Epithelial cell of prostate (primary cell): Measurements from ENCODE around the gene TNPO2.
A peak's percentile ranks its signal among the peaks of the same experiment; 100 is the strongest.

Experiments used
- DNase-seq: peaks from one replicate; pipeline ENCODE4 v3.0.0-alpha.2; 2011; ENCODE audit warnings: low read depth, low spot score
- H3K27ac ChIP-seq: fragments of 450-650 bp; 2 replicates; pipeline ENCODE4 v1.5.1; 2017; ENCODE audit warnings: mild to moderate bottlenecking

The TNPO2 gene

GRCh38 chr19:12723641-12724426 lies at the start of gene TNPO2:
TNPO2 (minus strand) TSS chr19:12723932; CDS start chr19:12720977, 2,955 bp downstream.
- no peak for DNase-seq
- peak within 1 kb of the TSS; percentile 93 for H3K27ac ChIP-seq

GRCh38 chr19:12772323-12772722 lies 48.6 kb upstream of the TNPO2 start:
- no peak for DNase-seq
- H3K27ac ChIP-seq, result no peak overlapping the region

DNA sequence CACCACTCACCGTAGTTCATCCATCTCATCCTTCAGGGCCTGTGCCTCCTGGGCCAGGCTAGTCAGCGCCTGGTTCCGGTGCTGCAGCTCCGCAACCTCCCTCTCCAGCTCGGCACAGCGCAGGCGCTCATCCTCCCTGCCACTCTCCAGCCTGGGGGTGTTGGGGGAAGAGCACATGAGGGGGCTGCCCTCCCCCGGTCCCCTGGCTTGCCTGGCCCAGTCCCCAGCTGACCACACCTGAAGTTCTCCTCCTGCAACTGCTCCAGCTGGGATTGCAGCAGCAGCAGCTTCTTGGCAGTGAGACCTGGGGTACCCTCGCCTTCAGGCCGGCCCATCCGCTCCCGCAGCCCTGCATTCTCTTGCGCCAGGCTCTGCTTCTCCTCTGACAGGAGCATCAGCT lies 47.2 kb upstream of the TNPO2 start:
- H3K27ac ChIP-seq, result no peak overlapping the region
- no peak for DNase-seq

GRCh38 chr19:12769689-12770088 lies 46.0 kb upstream of the TNPO2 start:
- H3K27ac ChIP-seq, result no peak overlapping the region
- no peak for DNase-seq

DNA sequence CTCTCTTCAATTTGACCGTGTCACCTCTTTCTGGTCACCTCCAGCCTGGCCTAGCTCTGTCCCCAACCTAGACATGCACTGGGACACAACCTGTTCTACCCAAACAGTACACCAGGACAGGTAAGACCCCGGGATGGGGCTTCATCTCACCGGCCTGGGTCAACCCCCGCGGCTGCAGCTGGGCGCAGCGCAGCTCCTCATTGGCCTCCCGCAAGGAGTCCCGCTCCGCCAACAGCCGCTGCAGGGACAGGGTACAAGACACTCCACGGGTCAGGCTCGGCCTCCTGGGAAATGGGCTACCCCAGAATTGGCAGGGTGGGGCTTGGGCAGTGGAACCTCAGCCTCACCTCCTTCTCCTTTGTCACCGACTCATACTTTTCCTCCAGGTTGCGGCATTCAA lies 43.9 kb upstream of the TNPO2 start:
- H3K27ac ChIP-seq, result no peak overlapping the region
- DNase-seq, result no peak

DNA sequence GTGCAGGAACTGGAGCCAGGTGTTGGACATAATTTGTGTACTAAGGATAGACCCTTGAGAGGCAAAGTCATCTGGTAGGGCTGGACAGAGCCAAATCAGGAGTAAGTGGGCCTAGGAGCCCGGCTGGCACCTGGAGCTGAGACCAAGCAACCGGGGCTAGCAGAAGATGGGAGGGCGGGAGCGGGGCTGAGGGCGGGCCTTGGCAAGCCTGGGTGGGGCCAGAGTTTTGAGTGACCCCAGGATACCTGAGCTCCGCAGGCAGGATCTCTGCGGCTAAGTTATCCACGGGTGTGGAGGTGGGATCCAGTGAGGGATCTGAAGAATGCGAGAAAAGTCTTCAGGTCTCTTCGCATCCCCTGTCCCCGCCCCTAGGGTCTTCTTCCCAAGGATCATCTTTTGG lies 43.4 kb upstream of the TNPO2 start:
- DNase-seq, result no peak
- H3K27ac ChIP-seq, result no peak overlapping the region

- DNase-seq, result no peak
- H3K27ac ChIP-seq, result no peak overlapping the region
These were observed 42.4 kb upstream of the TNPO2 start for GRCh38 chr19:12766051-12766521.

DNA sequence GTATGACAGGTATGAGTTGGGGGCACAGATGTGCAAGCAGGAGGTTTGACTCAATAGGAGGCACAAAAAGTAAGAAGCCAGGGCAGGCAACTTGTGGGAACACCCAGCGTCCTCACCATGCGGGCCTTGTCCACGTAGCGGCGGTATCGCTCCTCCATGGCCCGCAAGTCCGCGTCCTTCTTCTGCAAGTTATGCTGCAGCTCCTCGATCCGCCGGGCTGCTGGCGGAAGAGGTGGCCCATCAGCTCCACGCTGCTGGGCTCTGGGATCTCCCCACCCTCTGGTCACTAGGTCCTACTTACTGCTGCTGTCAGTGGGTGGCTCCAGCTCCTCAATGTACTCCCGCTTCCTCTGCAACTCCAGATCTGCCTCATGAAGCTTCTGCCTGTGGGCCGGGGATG lies 41.0 kb upstream of the TNPO2 start:
- no peak for DNase-seq

GRCh38 chr19:12763100-12763499 lies 39.4 kb upstream of the TNPO2 start:
- no peak overlapping the region for H3K27ac ChIP-seq
- no peak for DNase-seq

More for the DNA sequence above, 41.0 kb upstream of the TNPO2 start:
- H3K27ac ChIP-seq, result no peak overlapping the region

- no peak overlapping the region for H3K27ac ChIP-seq
- no peak for DNase-seq
These were observed 36.0 kb upstream of the TNPO2 start for GRCh38 chr19:12759686-12760085.

- H3K27ac ChIP-seq, result no peak overlapping the region
- no peak for DNase-seq
These were observed 34.0 kb upstream of the TNPO2 start for GRCh38 chr19:12757544-12758274.

GRCh38 chr19:12756150-12756883 lies 32.6 kb upstream of the TNPO2 start:
- H3K27ac ChIP-seq, result no peak overlapping the region
- DNase-seq, result no peak

DNA sequence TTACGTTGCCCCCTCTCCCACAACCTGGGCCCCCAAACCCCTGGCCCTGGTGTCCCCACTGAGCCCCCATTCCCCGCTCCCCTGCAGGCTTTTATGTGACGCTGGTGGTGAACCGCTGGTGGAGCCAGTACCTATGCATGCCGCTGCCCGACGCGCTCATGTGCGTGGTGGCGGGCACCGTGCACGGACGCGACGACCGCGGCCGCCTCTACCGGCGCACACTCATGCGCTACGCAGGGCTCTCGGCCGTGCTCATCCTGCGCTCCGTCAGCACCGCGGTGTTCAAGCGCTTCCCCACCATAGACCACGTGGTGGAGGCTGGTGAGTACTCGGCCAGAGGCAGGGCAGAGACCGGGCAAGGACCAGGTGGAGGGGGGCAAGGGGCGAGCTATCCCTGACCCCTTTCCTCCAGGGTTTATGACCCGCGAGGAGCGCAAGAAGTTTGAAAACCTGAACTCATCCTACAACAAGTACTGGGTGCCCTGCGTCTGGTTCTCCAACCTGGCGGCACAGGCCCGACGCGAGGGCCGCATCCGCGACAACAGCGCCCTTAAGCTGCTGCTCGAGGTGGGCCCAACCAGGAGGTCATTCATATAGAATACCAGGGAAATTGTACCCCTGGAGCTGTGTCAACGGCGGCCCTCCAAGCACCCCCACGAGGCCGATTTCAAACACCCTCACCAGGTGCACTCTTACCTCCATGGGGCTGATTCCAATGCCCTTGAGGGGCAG lies 30.9 kb upstream of the TNPO2 start:
- no peak overlapping the region for H3K27ac ChIP-seq
- no peak for DNase-seq

DNA sequence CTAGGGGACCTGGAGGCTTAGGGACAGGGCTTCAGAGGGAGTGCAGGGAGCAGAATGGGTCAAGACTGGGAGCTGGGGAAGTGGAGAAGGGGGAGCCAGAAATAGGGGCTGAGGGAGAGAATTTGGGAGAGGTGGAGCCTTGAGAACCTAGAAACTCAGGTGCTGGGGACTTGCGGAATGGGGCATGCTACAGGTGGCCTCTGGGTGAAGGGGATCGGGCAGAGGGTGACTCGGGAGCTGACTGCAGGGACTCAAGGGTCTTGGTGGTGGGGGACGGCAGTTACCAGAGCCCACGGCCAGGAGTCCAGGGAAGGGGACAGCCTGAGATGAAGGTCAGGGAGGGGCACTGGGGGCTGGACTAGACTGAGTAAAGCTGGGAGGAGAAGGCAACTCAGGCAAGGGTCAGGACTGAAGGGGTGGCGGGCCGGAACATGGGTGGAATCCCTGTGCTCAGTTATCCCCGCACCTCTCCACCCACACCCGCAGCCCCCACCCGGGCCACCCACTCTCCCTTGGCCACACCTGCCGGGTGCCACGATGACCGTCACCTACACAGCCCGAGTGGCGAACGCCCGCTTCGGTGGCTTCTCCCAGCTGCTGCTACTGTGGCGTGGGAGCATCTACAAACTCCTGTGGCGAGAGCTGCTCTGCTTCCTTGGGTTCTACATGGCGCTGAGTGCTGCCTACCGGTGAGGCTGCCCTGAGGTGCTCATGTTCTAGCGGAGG lies 28.5 kb upstream of the TNPO2 start:
- H3K27ac ChIP-seq, result no peak overlapping the region
- DNase-seq, result no peak

- DNase-seq, result no peak
- H3K27ac ChIP-seq, result no peak within 1 kb of the TSS
These were observed 27.9 kb upstream of the TNPO2 start, which contains the start of gene BEST2 for GRCh38 chr19:12751635-12752034. BEST2 (plus strand) TSS chr19:12751791; CDS start chr19:12752593, 802 bp downstream.

DNA sequence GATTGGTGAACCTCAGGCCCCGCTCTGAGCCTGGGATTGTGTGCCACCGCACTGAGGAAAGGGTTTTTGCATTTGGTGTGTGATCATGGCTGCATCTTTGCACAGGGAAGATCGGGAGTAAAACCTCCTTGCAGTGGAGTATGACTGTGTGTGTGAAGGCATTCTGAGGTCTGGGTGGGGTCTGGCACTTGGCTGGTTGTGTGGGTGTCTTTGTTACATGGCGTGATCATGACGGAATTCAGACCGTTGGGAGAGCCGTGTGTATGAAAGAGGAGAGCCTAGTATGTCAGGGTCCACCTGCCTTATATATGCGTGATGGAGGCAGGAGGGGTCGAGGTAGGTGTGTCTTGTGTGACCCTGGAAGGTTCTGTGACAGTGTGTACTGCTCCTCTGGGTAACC lies 27.1 kb upstream of the TNPO2 start:
- DNase-seq, result no peak

DNA sequence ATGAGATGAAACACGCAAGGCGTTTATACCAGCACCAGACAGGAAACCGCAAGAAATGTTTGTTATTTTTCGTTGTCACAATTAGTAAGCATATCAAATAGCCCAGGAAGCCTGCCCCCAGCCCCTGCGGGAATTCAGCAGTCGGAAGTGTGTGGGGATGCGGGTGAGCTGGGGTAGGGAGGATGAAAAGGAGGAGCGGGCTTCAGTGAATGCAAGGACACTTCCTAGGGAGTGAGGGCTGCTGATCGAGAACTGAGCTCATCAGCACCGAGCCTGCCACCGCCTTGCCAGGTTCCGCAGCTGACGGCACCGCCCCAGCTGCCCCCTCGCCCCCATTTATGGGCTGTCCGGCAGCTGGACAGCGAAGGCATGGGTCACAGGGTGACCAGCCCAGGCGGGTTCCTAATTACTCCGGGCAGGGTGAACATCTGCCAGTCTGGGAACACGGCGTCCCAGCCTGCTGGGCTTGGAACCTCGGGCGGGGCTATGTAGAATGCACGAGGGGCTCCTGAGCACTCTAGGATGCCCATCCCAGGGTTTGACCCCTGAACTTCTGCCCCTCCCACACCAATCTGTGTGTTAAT lies 26.3 kb upstream of the TNPO2 start:
- H3K27ac ChIP-seq, result peak overlapping the region; percentile 20
- DNase-seq, result no peak

More for the DNA sequence above, 27.1 kb upstream of the TNPO2 start:
- H3K27ac ChIP-seq, result no peak overlapping the region

GRCh38 chr19:12748489-12748888 lies 24.8 kb upstream of the TNPO2 start:
- DNase-seq, result no peak
- no peak overlapping the region for H3K27ac ChIP-seq
